GM21367 (cell line): ENCODE results near the gene COL7A1.
"Not testable (repeated sequence)": the region's sequence is repeated elsewhere in the genome, so short reads cannot be mapped to it uniquely, and the experiment has no call there.

Source experiments
- ATAC-seq: cut with Tn5 transposase; IDR thresholded peaks from one replicate; pipeline ENCODE4 v1.9.1; 2021; ENCODE audit not compliant: unreplicated experiment

Gene COL7A1

GRCh38 chr3:48548126-48548525, 47.0 kb downstream of the COL7A1 start:
- no peak for ATAC-seq

GRCh38 chr3:48546203-48546829, 48.8 kb downstream of the COL7A1 start:
- no peak for ATAC-seq

GRCh38 chr3:48544141-48544540, 51.0 kb downstream of the COL7A1 start:
- ATAC-seq: no peak

- ATAC-seq: no peak
Measured at GRCh38 chr3:48543271-48543866, 51.8 kb downstream of the COL7A1 start.

GRCh38 chr3:48538451-48538850, 56.7 kb downstream of the COL7A1 start:
- ATAC-seq: no peak

- ATAC-seq: no peak
Measured at GRCh38 chr3:48536785-48537184, 58.3 kb downstream of the COL7A1 start.

GRCh38 chr3:48536116-48536515, 59.0 kb downstream of the COL7A1 start:
- ATAC-seq: no peak

- ATAC-seq: no peak
Measured at GRCh38 chr3:48535578-48535977, 59.6 kb downstream of the COL7A1 start.

GRCh38 chr3:48532977-48533337, 62.2 kb downstream of the COL7A1 start:
- no peak for ATAC-seq

- ATAC-seq: no peak
Measured at GRCh38 chr3:48532271-48532976, 62.7 kb downstream of the COL7A1 start.

- not testable (repeated sequence) for ATAC-seq
Measured at GRCh38 chr3:48530701-48531100, 64.4 kb downstream of the COL7A1 start.

- no peak for ATAC-seq
Measured at GRCh38 chr3:48528754-48529153, 66.4 kb downstream of the COL7A1 start.

GRCh38 chr3:48528048-48528447, 67.1 kb downstream of the COL7A1 start:
- no peak for ATAC-seq

GRCh38 chr3:48524970-48525369, 70.2 kb downstream of the COL7A1 start:
- no peak for ATAC-seq

GRCh38 chr3:48521635-48522034, 73.5 kb downstream of the COL7A1 start:
- no peak for ATAC-seq

GRCh38 chr3:48519277-48519643, 75.9 kb downstream of the COL7A1 start:
- no peak for ATAC-seq

GRCh38 chr3:48518638-48519276, 76.4 kb downstream of the COL7A1 start:
- no peak for ATAC-seq

GRCh38 chr3:48518069-48518468, 77.1 kb downstream of the COL7A1 start:
- ATAC-seq: no peak

- no peak for ATAC-seq
Measured at GRCh38 chr3:48516571-48516970, 78.6 kb downstream of the COL7A1 start.

- ATAC-seq: no peak
Measured at GRCh38 chr3:48514431-48515227, 80.5 kb downstream of the COL7A1 start.
